ENCODE results near the gene TMEM50A. TPM values are rescaled to one million over a fixed set of nuclear protein-coding genes. Genes with fewer than 3 reads are reported as not detected.

TMEM50A gene
- total and polyA plus RNA-seq, 2 of the 13 experiments (the other 11 are each of a cell fraction or from before 2014, with no cell fraction given) = 51.2 to 61.2 TPM

- no peak for TF ChIP-seq ZNF326 (CRISPR knock-in tag; IDR thresholded peaks at IDR 0.05; ENCODE audit: borderline replicate concordance)
- TF ChIP-seq ETV5 (CRISPR knock-in tag; IDR thresholded peaks at IDR 0.05; ENCODE audit: borderline replicate concordance) = peak; percentile 15; the same call in 1 of the 2 replicates
- no peak for TF ChIP-seq ZFYVE20 (CRISPR knock-in tag; IDR thresholded peaks at IDR 0.05; ENCODE audit: borderline replicate concordance, low read depth)
- TF ChIP-seq ATF5 (CRISPR knock-in tag; IDR thresholded peaks at IDR 0.05; ENCODE audit: low read depth) = no peak
- no peak for TF ChIP-seq ZNF124 (CRISPR knock-in tag; IDR thresholded peaks at IDR 0.05)
- TF ChIP-seq, protein P1, sequence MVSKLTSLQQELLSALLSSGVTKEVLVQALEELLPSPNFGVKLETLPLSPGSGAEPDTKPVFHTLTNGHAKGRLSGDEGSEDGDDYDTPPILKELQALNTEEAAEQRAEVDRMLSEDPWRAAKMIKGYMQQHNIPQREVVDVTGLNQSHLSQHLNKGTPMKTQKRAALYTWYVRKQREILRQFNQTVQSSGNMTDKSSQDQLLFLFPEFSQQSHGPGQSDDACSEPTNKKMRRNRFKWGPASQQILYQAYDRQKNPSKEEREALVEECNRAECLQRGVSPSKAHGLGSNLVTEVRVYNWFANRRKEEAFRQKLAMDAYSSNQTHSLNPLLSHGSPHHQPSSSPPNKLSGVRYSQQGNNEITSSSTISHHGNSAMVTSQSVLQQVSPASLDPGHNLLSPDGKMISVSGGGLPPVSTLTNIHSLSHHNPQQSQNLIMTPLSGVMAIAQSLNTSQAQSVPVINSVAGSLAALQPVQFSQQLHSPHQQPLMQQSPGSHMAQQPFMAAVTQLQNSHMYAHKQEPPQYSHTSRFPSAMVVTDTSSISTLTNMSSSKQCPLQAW (CRISPR knock-in tag; IDR thresholded peaks at IDR 0.05) = peak; percentile 40; the same call in 1 of the 2 replicates
- TF ChIP-seq ZNF264 (CRISPR knock-in tag; IDR thresholded peaks at IDR 0.05) = no peak
- 0 out of 2 replicates have a peak, but pooled peaks have one; percentile 31 for TF ChIP-seq ZNF589 (CRISPR knock-in tag; conservative IDR thresholded peaks at IDR 0.05)
- TF ChIP-seq GZF1 (CRISPR knock-in tag; IDR thresholded peaks at IDR 0.05) = no peak
- TF ChIP-seq ZNF350 (CRISPR knock-in tag; IDR thresholded peaks at IDR 0.05; ENCODE audit: borderline replicate concordance, low read depth) = no peak
- TF ChIP-seq, protein P2, sequence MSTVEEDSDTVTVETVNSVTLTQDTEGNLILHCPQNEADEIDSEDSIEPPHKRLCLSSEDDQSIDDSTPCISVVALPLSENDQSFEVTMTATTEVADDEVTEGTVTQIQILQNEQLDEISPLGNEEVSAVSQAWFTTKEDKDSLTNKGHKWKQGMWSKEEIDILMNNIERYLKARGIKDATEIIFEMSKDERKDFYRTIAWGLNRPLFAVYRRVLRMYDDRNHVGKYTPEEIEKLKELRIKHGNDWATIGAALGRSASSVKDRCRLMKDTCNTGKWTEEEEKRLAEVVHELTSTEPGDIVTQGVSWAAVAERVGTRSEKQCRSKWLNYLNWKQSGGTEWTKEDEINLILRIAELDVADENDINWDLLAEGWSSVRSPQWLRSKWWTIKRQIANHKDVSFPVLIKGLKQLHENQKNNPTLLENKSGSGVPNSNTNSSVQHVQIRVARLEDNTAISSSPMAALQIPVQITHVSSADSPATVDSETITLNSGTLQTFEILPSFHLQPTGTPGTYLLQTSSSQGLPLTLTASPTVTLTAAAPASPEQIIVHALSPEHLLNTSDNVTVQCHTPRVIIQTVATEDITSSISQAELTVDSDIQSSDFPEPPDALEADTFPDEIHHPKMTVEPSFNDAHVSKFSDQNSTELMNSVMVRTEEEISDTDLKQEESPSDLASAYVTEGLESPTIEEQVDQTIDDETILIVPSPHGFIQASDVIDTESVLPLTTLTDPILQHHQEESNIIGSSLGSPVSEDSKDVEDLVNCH (CRISPR knock-in tag; IDR thresholded peaks at IDR 0.05) = peak; percentile 60; the same call in 1 of the 2 replicates
- no peak for TF ChIP-seq SRSF4 (IDR thresholded peaks at IDR 0.05; ENCODE audit: low read depth, low read length, poor library complexity, severe bottlenecking)
- no peak for TF ChIP-seq EHMT2 (IDR thresholded peaks at IDR 0.05; ENCODE audit: borderline replicate concordance, low read depth, low read length)
- peak; percentile 24 for TF ChIP-seq TEAD3 (CRISPR knock-in tag; optimal IDR thresholded peaks at IDR 0.05; ENCODE audit: borderline replicate concordance)
- TF ChIP-seq RXRA (CRISPR knock-in tag; IDR thresholded peaks at IDR 0.05) = peak; percentile 45; the same call in 1 of the 2 replicates
- no peak for TF ChIP-seq ZNF160 (CRISPR knock-in tag; IDR thresholded peaks at IDR 0.05)
- no peak for TF ChIP-seq ZSCAN25 (CRISPR knock-in tag; IDR thresholded peaks at IDR 0.05)
- no peak for TF ChIP-seq ZNF34 (CRISPR knock-in tag; IDR thresholded peaks at IDR 0.05; ENCODE audit: borderline replicate concordance)
- TF ChIP-seq TMF1 (CRISPR knock-in tag; IDR thresholded peaks at IDR 0.05; ENCODE audit: low read depth) = no peak
- TF ChIP-seq ZBTB7A (CRISPR knock-in tag; IDR thresholded peaks at IDR 0.05) = no peak
- TF ChIP-seq, protein P3, sequence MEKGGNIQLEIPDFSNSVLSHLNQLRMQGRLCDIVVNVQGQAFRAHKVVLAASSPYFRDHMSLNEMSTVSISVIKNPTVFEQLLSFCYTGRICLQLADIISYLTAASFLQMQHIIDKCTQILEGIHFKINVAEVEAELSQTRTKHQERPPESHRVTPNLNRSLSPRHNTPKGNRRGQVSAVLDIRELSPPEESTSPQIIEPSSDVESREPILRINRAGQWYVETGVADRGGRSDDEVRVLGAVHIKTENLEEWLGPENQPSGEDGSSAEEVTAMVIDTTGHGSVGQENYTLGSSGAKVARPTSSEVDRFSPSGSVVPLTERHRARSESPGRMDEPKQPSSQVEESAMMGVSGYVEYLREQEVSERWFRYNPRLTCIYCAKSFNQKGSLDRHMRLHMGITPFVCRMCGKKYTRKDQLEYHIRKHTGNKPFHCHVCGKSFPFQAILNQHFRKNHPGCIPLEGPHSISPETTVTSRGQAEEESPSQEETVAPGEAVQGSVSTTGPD (CRISPR knock-in tag; IDR thresholded peaks at IDR 0.05) = no peak
- TF ChIP-seq THAP11 (CRISPR knock-in tag; IDR thresholded peaks at IDR 0.05) = peak; percentile 68; the same call in 1 of the 2 replicates
Measured at GRCh38 chr1:25338188-25338981, at the start of gene TMEM50A (continued).
